Vagina (tissue), 2 donors: Measurements from ENCODE around the gene TSHZ1. TPM values are rescaled to one million over a fixed set of nuclear protein-coding genes. Genes with fewer than 3 reads are reported as not detected.

Experiments
- DNase-seq, 2 donors: peaks; one replicate each; pipeline ENCODE4 v3.0.0-alpha.2; 2017; ENCODE audit errors: extremely low spot score in 2 of 2
- H3K27ac ChIP-seq: fragments of 200-600 bp; sonication (generic); one replicate; pipeline ENCODE4 v1.5.1; 2019
- H3K27me3 ChIP-seq: fragments of 200-600 bp; sonication (generic); one replicate; pipeline ENCODE4 v1.5.1; 2019
- H3K36me3 ChIP-seq, 2 donors: fragments of 200-600 bp; sonication (generic); one replicate each; pipeline ENCODE4 v1.5.1; 2017 to 2019
- H3K4me1 ChIP-seq: fragments of 200-600 bp; sonication (generic); one replicate; pipeline ENCODE4 v1.5.1; 2019
- H3K4me3 ChIP-seq, 2 donors: fragments of 200-600 bp; sonication (generic); 1 replicate in 1 of 2; 2 replicates in 1 of 2; pipeline ENCODE4 v1.5.1; 2016 to 2019
- H3K9me3 ChIP-seq: fragments of 200-600 bp; sonication (generic); one replicate; pipeline ENCODE4 v1.5.1; 2019
- POLR2A ChIP-seq, 2 donors: fragments of 450-650 bp; IDR thresholded peaks; one replicate each; pipeline ENCODE4 v1.6.1; 2017; ENCODE audit warnings: antibody characterized with exemption in 2 of 2, mild to moderate bottlenecking in 2 of 2, moderate library complexity in 2 of 2
- POLR2AphosphoS5 ChIP-seq, 2 donors: sonication (generic); formaldehyde crosslinking; IDR thresholded peaks; one replicate each; pipeline ENCODE4 v1.9.0; 2017; ENCODE audit warnings: antibody characterized with exemption in 2 of 2, mild to moderate bottlenecking in 2 of 2, low read depth in 1 of 2; ENCODE audit not compliant: insufficient read depth in 1 of 2
- intact Hi-C: fragments of 100-400 bp; cut with DNase I; formaldehyde crosslinking; loops from one replicate; pipeline ENCODE4 v1.15.1; 2023
- total RNA-seq: library from RNA; depleted of rRNA; stranded (reverse); fragments of >200 nt; gene quantifications from one replicate; pipeline ENCODE4 v1.2.3, GENCODE V29; 2016
- TF ChIP-seq, protein P1 (sequence below), 3 experiments: fragments of 450-650 bp in 2 of 3; fragments of 200-600 bp in 1 of 3; sonication (generic) in 1 of 3; IDR thresholded peaks; one replicate each; pipeline ENCODE4 v1.5.1; 2017 to 2019; ENCODE audit warnings: antibody characterized with exemption in 3 of 3, mild to moderate bottlenecking in 2 of 3, moderate library complexity in 2 of 3

The TSHZ1 gene
- total RNA-seq, 1 donor from 2014 or later = 23.3 TPM

GRCh38 chr18:75207310-75208154 lies 3.1 kb upstream of the TSHZ1 start:
- TF ChIP-seq POLR2A (IDR thresholded peaks at IDR 0.05) (no peak), POLR2AphosphoS5 (IDR thresholded peaks at IDR 0.05; ENCODE audit: insufficient read depth in 1 of 2, low read depth in 1 of 2) (no peak)
- TF ChIP-seq, protein P1, sequence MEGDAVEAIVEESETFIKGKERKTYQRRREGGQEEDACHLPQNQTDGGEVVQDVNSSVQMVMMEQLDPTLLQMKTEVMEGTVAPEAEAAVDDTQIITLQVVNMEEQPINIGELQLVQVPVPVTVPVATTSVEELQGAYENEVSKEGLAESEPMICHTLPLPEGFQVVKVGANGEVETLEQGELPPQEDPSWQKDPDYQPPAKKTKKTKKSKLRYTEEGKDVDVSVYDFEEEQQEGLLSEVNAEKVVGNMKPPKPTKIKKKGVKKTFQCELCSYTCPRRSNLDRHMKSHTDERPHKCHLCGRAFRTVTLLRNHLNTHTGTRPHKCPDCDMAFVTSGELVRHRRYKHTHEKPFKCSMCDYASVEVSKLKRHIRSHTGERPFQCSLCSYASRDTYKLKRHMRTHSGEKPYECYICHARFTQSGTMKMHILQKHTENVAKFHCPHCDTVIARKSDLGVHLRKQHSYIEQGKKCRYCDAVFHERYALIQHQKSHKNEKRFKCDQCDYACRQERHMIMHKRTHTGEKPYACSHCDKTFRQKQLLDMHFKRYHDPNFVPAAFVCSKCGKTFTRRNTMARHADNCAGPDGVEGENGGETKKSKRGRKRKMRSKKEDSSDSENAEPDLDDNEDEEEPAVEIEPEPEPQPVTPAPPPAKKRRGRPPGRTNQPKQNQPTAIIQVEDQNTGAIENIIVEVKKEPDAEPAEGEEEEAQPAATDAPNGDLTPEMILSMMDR (IDR thresholded peaks at IDR 0.05) = no peak
- no peaks in the 10 kb centered on the region for H3K27me3 ChIP-seq
- peak overlapping the region; percentile 74 to 82 for H3K4me3 ChIP-seq
- intact Hi-C loops = no loop called here
- peaks cover 46% of the 10 kb centered on the region for H3K4me1 ChIP-seq
- peak overlapping the region; percentile 96 for H3K27ac ChIP-seq
- H3K9me3 ChIP-seq = no peaks in the 10 kb centered on the region
- DNase-seq = peak in 1 of 2 donors; percentile 89
- H3K36me3 ChIP-seq = no peaks in the 10 kb centered on the region

- peaks cover 54% of the 10 kb centered on the region for H3K4me1 ChIP-seq
- H3K9me3 ChIP-seq = no peaks in the 10 kb centered on the region
- intact Hi-C loops = no loop called here
- no peaks in the 10 kb centered on the region for H3K27me3 ChIP-seq
- no peaks in the 10 kb centered on the region for H3K36me3 ChIP-seq
- TF ChIP-seq, protein P1 (IDR thresholded peaks at IDR 0.05) = no peak
- peak in 1 of 2 donors; percentile 68 for TF ChIP-seq POLR2AphosphoS5 (IDR thresholded peaks at IDR 0.05; ENCODE audit: insufficient read depth in 1 of 2, low read depth in 1 of 2)
- H3K27ac ChIP-seq = peak overlapping the region; percentile 96
- DNase-seq = peak in 1 of 2 donors; percentile 91
- H3K4me3 ChIP-seq = peak overlapping the region; percentile 74 to 82
Measured at GRCh38 chr18:75208155-75208835, 2.3 kb upstream of the TSHZ1 start.

GRCh38 chr18:75208836-75209128 lies 1.8 kb upstream of the TSHZ1 start:
- Histone ChIP-seq H3K27ac (peak overlapping the region; percentile 96), H3K9me3 (no peaks in the 10 kb centered on the region), H3K4me1 (peaks cover 54% of the 10 kb centered on the region), H3K27me3 (no peaks in the 10 kb centered on the region), H3K4me3 (peak overlapping the region; percentile 74 to 82), H3K36me3 (no peaks in the 10 kb centered on the region)
- peak in 1 of 2 donors; percentile 89 for DNase-seq
- intact Hi-C loops = no loop called here
- peak in 1 of 2 donors; percentile 25 for TF ChIP-seq POLR2A (IDR thresholded peaks at IDR 0.05)
- TF ChIP-seq POLR2AphosphoS5 (IDR thresholded peaks at IDR 0.05; ENCODE audit: insufficient read depth in 1 of 2, low read depth in 1 of 2) = no peak
- TF ChIP-seq, protein P1 (IDR thresholded peaks at IDR 0.05) = no peak

DNA sequence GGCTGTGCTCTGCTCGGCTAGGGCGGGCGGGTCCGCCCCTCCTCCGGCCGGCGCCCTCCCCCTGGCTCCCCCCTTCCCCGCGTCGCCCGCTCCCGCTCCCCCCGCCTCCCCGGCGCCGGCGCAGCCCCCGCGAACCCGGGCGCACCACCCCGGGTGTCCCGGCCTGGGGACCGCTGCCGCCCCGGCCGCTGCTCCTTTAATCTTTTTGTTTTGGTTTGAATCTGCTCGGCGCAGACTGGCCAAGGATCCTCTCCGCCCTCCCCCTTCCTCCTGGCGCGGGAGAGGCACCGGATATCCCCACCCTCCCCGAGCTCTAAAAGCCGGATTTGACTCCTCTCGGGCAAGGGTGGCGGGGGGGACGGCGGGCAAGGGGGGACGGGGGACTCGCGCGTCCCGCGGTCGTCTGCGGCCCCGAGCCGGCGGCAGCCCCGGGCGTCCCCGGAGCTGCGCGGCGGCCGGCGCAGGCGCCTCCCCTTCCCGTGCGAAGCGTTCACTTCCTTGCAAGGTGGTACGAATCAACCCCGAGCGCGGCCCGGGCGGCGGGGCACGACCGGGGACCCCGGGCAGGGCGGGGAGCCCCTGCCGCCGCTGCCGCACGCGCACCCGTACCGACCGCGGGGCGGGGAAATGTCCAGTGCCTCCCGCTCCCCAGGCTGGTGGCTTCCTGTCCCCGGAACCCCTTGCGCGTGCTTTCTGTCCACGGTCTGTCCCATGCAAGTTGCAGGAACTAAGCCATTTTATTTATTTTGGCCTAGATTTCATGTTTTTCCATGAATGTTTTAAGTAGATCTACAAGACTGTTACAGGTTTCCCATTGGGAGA lies 1.3 kb upstream of the TSHZ1 start, which contains the start of gene PTGR3:
Gene PTGR3, minus strand, starts transcription at position 11 of the 822 bp plus-strand sequence. CDS start 81 bp downstream, outside the sequence.
- Histone ChIP-seq H3K4me1 (peaks cover 54% of the 10 kb centered on the region), H3K27me3 (no peaks in the 10 kb centered on the region), H3K36me3 (no peaks in the 10 kb centered on the region), H3K9me3 (no peaks in the 10 kb centered on the region), H3K4me3 (peak within 1 kb of the TSS; percentile 74 to 82), H3K27ac (peak within 1 kb of the TSS; percentile 96)
- intact Hi-C loops = no loop called here
- TF ChIP-seq, protein P1 (IDR thresholded peaks at IDR 0.05) = no peak
- TF ChIP-seq POLR2A (IDR thresholded peaks at IDR 0.05) (peak in 1 of 2 donors; percentile 38), POLR2AphosphoS5 (IDR thresholded peaks at IDR 0.05; ENCODE audit: insufficient read depth in 1 of 2, low read depth in 1 of 2) (peak in 1 of 2 donors; percentile 17)
- DNase-seq = no peak
